HUES6 (cell line): Measurements from ENCODE around the gene DNAJC13.
"Not testable (repeated sequence)": the region's sequence is repeated elsewhere in the genome, so short reads cannot be mapped to it uniquely, and the experiment has no call there.

Experiments used
- H3K27ac ChIP-seq: 2 replicates; pipeline ENCODE4 v1.7.0; 2013; ENCODE audit warnings: low read depth, mild to moderate bottlenecking, low read length, inconsistent platforms
- H3K27me3 ChIP-seq: 2 replicates; pipeline ENCODE4 v1.6.1; 2013; ENCODE audit warnings: low read length; ENCODE audit not compliant: control insufficient read depth, insufficient read depth
- H3K36me3 ChIP-seq: 2 replicates; pipeline ENCODE4 v1.6.1; 2013; ENCODE audit warnings: low read length; ENCODE audit not compliant: control insufficient read depth, insufficient read depth
- H3K4me1 ChIP-seq: 2 replicates; pipeline ENCODE4 v1.6.1; 2013; ENCODE audit warnings: low read length; ENCODE audit not compliant: control insufficient read depth, insufficient read depth
- H3K4me3 ChIP-seq: 2 replicates; pipeline ENCODE4 v1.5.1; 2013; ENCODE audit warnings: low read depth, low read length
- H3K9ac ChIP-seq: one replicate; pipeline ENCODE4 v1.6.1; 2013; ENCODE audit warnings: mild to moderate bottlenecking, low read length
- H3K9me3 ChIP-seq: 2 replicates; pipeline ENCODE4 v1.6.1; 2013; ENCODE audit warnings: low read depth, low read length; ENCODE audit not compliant: control insufficient read depth, insufficient read depth

The DNAJC13 gene

GRCh38 chr3:132386259-132386658 lies 31.0 kb upstream of the DNAJC13 start:
- no peak overlapping the region for H3K9ac ChIP-seq
- H3K36me3 ChIP-seq: no peaks in the 10 kb centered on the region
- H3K4me1 ChIP-seq: peaks cover 24% of the 10 kb centered on the region
- peaks cover 7% of the 10 kb centered on the region for H3K9me3 ChIP-seq
- no peaks in the 10 kb centered on the region for H3K27me3 ChIP-seq
- no peak overlapping the region for H3K4me3 ChIP-seq
- no peak overlapping the region for H3K27ac ChIP-seq

DNA sequence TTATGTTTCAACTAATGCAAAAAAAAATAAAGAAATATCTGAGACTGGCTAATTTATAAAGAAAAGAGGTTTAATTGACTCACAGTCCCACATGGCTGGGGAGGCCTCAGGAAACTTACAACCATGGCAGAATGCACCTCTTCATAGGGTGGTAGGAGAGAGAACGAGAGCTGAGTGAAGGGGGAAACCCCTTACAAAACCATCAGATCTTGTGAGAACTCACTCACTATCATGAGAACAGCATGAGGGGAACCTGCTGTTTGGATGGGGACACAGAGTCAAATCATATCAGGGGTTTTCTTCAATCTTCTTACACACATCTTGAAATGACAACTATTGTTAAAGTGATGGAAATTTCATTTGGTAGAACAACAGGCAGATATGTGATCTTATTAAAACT lies 24.6 kb upstream of the DNAJC13 start:
- not testable (repeated sequence) for H3K9me3 ChIP-seq

DNA sequence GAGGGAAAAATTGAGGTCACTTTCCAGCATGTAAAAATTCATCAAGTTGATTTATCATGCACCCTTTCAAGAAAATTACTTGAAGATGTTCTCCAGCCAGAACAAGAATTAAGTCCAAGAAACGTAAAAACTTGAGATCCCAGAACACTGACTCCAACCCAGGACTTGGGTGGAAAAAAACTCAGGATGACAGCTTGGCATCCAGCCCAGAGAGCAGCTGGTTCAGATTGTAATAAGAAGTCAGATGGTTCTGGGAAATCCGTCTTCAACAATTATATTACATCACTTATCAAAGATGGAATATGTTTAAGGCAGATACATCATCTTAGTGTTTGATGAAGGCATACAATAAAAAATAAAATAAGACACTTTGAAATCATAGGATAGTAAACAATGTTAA lies 23.0 kb upstream of the DNAJC13 start:
- Histone ChIP-seq H3K27me3 (no peaks in the 10 kb centered on the region), H3K27ac (no peak overlapping the region), H3K4me3 (no peak overlapping the region), H3K9ac (no peak overlapping the region), H3K9me3 (no peaks in the 10 kb centered on the region), H3K4me1 (peaks cover 10% of the 10 kb centered on the region; the same call in 1 of the 2 replicates), H3K36me3 (no peaks in the 10 kb centered on the region)

More for the DNA sequence above, 24.6 kb upstream of the DNAJC13 start:
- not testable (repeated sequence) for H3K36me3 ChIP-seq, H3K9ac ChIP-seq, H3K4me3 ChIP-seq, H3K27ac ChIP-seq, H3K4me1 ChIP-seq, H3K27me3 ChIP-seq

GRCh38 chr3:132395126-132395525 lies 22.2 kb upstream of the DNAJC13 start:
- no peaks in the 10 kb centered on the region for H3K9me3 ChIP-seq
- H3K9ac ChIP-seq: no peak overlapping the region
- peaks cover 10% of the 10 kb centered on the region; the same call in 1 of the 2 replicates for H3K4me1 ChIP-seq
- no peak overlapping the region for H3K27ac ChIP-seq
- H3K27me3 ChIP-seq: no peaks in the 10 kb centered on the region
- no peaks in the 10 kb centered on the region for H3K36me3 ChIP-seq
- H3K4me3 ChIP-seq: no peak overlapping the region

DNA sequence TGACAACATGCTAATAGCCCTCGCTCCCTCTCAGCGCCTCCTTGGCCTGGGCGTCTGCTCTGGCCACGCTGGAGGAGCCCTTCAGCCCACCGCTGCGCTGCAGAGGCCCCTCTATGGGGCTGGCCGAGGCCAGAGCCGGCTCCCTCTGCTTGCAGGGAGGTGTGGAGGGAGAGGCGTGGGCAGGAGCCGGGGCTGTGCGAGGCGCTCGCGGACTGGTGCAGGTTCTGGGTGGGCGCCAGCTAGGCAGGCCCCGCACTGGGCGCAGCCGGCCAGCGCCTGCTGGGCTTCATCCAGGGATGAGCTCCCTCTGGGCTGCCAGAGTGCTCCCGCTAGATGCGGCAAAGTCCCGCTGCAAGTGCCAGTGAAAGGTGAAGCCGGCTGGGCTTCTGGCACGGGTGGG lies 21.0 kb upstream of the DNAJC13 start:
- Histone ChIP-seq H3K9ac (no peak overlapping the region), H3K4me3 (no peak overlapping the region), H3K36me3 (no peaks in the 10 kb centered on the region), H3K4me1 (peaks cover 10% of the 10 kb centered on the region; the same call in 1 of the 2 replicates), H3K9me3 (no peaks in the 10 kb centered on the region), H3K27ac (no peak overlapping the region), H3K27me3 (no peaks in the 10 kb centered on the region)

DNA sequence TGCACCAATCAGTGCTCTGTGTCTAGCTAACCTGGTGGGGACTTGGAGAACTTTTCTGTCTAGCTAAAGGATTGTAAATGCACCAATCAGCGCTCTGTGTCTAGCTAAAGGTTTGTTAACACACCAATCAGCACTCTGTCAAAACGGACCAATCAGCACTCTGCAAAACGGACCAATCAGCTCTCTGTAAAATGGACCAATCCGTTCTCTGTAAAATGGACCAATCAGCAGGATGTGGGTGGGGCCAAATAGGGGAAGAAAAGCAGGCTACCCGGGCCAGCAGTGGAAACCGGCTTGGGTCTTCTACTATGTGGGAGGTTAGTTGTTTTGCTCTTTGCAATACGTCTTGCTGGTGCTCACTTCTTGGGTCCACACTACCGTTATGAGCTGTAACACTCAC lies 20.5 kb upstream of the DNAJC13 start:
- H3K9me3 ChIP-seq, H3K27me3 ChIP-seq, H3K4me3 ChIP-seq, H3K27ac ChIP-seq, H3K36me3 ChIP-seq, H3K9ac ChIP-seq: not testable (repeated sequence)
- H3K4me1 ChIP-seq: peaks cover 10% of the 10 kb centered on the region; the same call in 1 of the 2 replicates

DNA sequence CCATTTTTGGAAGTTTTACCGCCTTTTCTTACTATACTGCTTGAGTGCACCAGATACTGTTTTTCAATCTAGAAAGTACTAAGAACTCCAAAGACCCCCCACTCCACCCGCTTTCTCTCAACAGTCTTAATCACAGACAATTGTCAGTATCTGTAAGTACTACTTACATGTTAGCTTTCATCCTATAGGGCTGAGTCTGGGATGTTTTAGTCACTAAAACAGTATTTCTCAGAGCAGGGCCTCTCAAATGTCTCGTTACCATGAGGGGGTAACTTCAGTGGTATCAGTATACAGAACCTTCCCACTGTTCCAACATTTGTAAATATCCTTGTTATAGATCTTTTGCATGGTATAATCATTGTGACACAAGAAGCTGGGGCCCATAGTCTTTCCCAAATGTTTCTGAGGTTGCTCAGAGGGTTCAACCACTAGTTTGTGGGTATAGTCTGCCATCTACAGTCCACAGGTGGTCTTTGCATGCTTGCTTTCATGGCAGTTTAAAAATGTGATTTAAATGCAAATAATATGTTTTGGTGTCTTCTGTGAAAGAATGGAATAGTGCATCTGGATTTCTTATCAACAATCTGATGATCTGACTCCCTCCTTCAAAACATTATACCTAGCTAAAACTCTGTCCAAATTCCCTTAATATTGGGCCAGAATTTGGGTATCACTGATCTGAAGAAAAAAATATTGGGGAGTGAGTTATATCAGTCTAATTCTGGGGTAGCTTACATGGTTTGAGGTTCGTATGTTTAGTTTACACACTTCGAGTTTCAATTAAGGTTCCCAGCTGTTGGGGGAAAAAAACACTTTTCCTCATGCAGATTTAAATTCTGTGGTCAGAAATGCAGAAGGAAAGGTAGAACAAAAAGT lies 18.0 kb upstream of the DNAJC13 start:
- peaks cover 10% of the 10 kb centered on the region; the same call in 1 of the 2 replicates for H3K4me1 ChIP-seq
- H3K4me3 ChIP-seq: no peak overlapping the region
- no peaks in the 10 kb centered on the region for H3K36me3 ChIP-seq
- H3K27me3 ChIP-seq: no peaks in the 10 kb centered on the region
- no peaks in the 10 kb centered on the region for H3K9me3 ChIP-seq
- no peak overlapping the region for H3K9ac ChIP-seq
- H3K27ac ChIP-seq: no peak overlapping the region

- H3K36me3 ChIP-seq: no peaks in the 10 kb centered on the region
These were observed 16.0 kb upstream of the DNAJC13 start for GRCh38 chr3:132401255-132401654.

GRCh38 chr3:132404276-132404675 lies 13.0 kb upstream of the DNAJC13 start:
- H3K27ac ChIP-seq: no peak overlapping the region
- no peaks in the 10 kb centered on the region for H3K4me1 ChIP-seq
- no peaks in the 10 kb centered on the region for H3K36me3 ChIP-seq
- no peaks in the 10 kb centered on the region for H3K9me3 ChIP-seq
- H3K27me3 ChIP-seq: no peaks in the 10 kb centered on the region
- no peak overlapping the region for H3K9ac ChIP-seq
- no peak overlapping the region for H3K4me3 ChIP-seq

More at GRCh38 chr3:132401255-132401654, 16.0 kb upstream of the DNAJC13 start:
- Histone ChIP-seq H3K4me3 (no peak overlapping the region), H3K27ac (no peak overlapping the region), H3K9ac (no peak overlapping the region), H3K27me3 (no peaks in the 10 kb centered on the region), H3K9me3 (no peaks in the 10 kb centered on the region), H3K4me1 (peaks cover 2% of the 10 kb centered on the region; the same call in 1 of the 2 replicates)

- Histone ChIP-seq H3K9me3 (no peaks in the 10 kb centered on the region), H3K27ac (no peak overlapping the region), H3K36me3 (no peaks in the 10 kb centered on the region), H3K4me3 (no peak overlapping the region), H3K27me3 (no peaks in the 10 kb centered on the region), H3K4me1 (no peaks in the 10 kb centered on the region), H3K9ac (no peak overlapping the region)
These were observed 12.1 kb upstream of the DNAJC13 start for GRCh38 chr3:132405188-132405587.

DNA sequence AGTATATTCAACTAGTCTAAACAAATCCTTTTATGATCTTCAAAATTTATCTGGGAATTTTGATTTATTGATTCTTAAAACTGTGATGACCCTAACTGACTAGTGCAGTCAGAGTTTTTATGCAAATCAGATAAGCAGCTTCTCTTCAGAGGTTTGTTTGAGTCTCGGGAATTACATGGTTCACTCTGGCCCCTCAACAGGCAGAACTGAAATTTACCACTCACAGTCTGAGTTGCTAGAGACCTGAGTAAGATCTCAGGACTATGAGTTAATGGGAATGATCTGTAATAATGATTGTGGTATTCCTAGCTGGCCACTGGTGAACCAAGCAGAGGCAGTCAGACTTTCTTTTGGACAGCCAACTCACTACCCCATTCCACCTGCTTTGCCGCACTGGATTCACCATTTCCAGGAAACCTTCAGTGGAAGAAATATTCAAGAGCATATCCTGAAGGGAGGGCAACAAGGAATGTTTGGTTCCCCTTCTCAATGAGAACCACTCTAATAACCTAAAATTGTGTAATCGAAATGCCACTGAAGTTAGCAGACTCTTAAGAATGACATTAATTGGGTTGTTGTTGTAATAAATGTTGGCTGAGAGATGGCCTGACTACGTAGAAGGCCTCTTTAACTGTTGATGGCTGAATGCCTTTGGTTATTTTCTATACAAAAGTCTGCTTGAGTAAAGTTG lies 11.5 kb upstream of the DNAJC13 start:
- H3K9me3 ChIP-seq: no peaks in the 10 kb centered on the region
- no peaks in the 10 kb centered on the region for H3K4me1 ChIP-seq
- no peaks in the 10 kb centered on the region for H3K27me3 ChIP-seq
- no peaks in the 10 kb centered on the region for H3K36me3 ChIP-seq
- no peak overlapping the region for H3K27ac ChIP-seq
- no peak overlapping the region for H3K4me3 ChIP-seq
- no peak overlapping the region for H3K9ac ChIP-seq
